Sigmoid colon (tissue), 4 donors: ENCODE results near the gene IGF2R.

Experiments used
- CTCF ChIP-seq, 4 experiments: fragments of 450-650 bp in 3 of 4; fragments of 200-600 bp in 1 of 4; IDR thresholded peaks; one replicate each; pipeline ENCODE4 v1.5.1; 2016 to 2019; ENCODE audit warnings: antibody characterized with exemption in 4 of 4, mild to moderate bottlenecking in 3 of 4, moderate library complexity in 2 of 4
- POLR2AphosphoS5 ChIP-seq, 4 donors: sonication (generic); formaldehyde crosslinking; IDR thresholded peaks; one replicate each; pipeline ENCODE4 v1.6.1; 2017; ENCODE audit warnings: antibody characterized with exemption in 4 of 4

- TF ChIP-seq POLR2AphosphoS5 (IDR thresholded peaks at IDR 0.05) (no peak), CTCF (IDR thresholded peaks at IDR 0.05) (no peak)
These were observed 160.1 kb downstream of the IGF2R start for GRCh38 chr6:160128879-160129516.
